Measurements from ENCODE around the gene AJM1.

- TF ChIP-seq SRF (IDR thresholded peaks at IDR 0.05; ENCODE audit: low read depth) (no peak), CTCF (IDR thresholded peaks at IDR 0.05 in 2 of 3, conservative IDR thresholded peaks at IDR 0.05 in 1 of 3; ENCODE audit: borderline replicate concordance in 1 of 3, insufficient read depth in 1 of 3, low read depth in 2 of 3, low read length in 2 of 3) (no peak), YY1 (IDR thresholded peaks at IDR 0.05; ENCODE audit: extremely low read depth, insufficient replicate concordance, low read depth, low read length) (no peak), SIN3A (IDR thresholded peaks at IDR 0.05; ENCODE audit: low read depth) (no peak), EZH2phosphoT487 (IDR thresholded peaks at IDR 0.05; ENCODE audit: borderline replicate concordance) (no peak), POLR2A (IDR thresholded peaks at IDR 0.05; ENCODE audit: borderline replicate concordance, extremely low read depth, insufficient read depth, insufficient read length) (no peak), ZFX (IDR thresholded peaks at IDR 0.05) (no peak), JUND (IDR thresholded peaks at IDR 0.05) (no peak), POLR2AphosphoS5 (IDR thresholded peaks at IDR 0.05; ENCODE audit: low read depth, low read length) (no peak), ZBTB33 (IDR thresholded peaks at IDR 0.05; ENCODE audit: extremely low read depth, insufficient replicate concordance, low read length) (no peak)
Measured at GRCh38 chr9:136845465-136846260, 3.4 kb downstream of the AJM1 start.
